GM21737 (cell line): Measurements from ENCODE around the gene ACVRL1.

Source experiments
- ATAC-seq: cut with Tn5 transposase; IDR thresholded peaks from one replicate; pipeline ENCODE4 v1.9.1; 2021; ENCODE audit warnings: mild to moderate bottlenecking, moderate library complexity; ENCODE audit not compliant: unreplicated experiment

Gene ACVRL1

GRCh38 chr12:51907083-51907855 lies at the start of gene ACVRL1:
Gene ACVRL1 (plus strand): TSS chr12:51907504. CDS start chr12:51912475, 4,971 bp downstream.
- ATAC-seq, result no peak

GRCh38 chr12:51860986-51861385 lies 46.3 kb upstream of the ACVRL1 start:
- no peak for ATAC-seq

GRCh38 chr12:51862947-51863346 lies 44.4 kb upstream of the ACVRL1 start:
- ATAC-seq, result no peak

GRCh38 chr12:51863363-51863932 lies 43.9 kb upstream of the ACVRL1 start:
- ATAC-seq, result no peak

GRCh38 chr12:51863933-51864832 lies 43.1 kb upstream of the ACVRL1 start:
- ATAC-seq, result no peak

GRCh38 chr12:51864833-51865670 lies 42.3 kb upstream of the ACVRL1 start:
- ATAC-seq, result no peak

GRCh38 chr12:51865757-51866270 lies 41.5 kb upstream of the ACVRL1 start:
- ATAC-seq, result no peak

GRCh38 chr12:51866324-51866723 lies 41.0 kb upstream of the ACVRL1 start:
- no peak for ATAC-seq

GRCh38 chr12:51866762-51867161 lies 40.5 kb upstream of the ACVRL1 start:
- ATAC-seq, result no peak

- no peak for ATAC-seq
These were observed 39.9 kb upstream of the ACVRL1 start for GRCh38 chr12:51867371-51867770.

GRCh38 chr12:51867796-51868428 lies 39.4 kb upstream of the ACVRL1 start:
- ATAC-seq, result no peak

GRCh38 chr12:51868821-51869495 lies 38.3 kb upstream of the ACVRL1 start:
- ATAC-seq, result no peak

GRCh38 chr12:51869496-51869865 lies 37.8 kb upstream of the ACVRL1 start:
- ATAC-seq, result no peak

- ATAC-seq, result no peak
These were observed 37.4 kb upstream of the ACVRL1 start for GRCh38 chr12:51869931-51870330.

GRCh38 chr12:51870504-51870903 lies 36.8 kb upstream of the ACVRL1 start:
- ATAC-seq, result no peak

GRCh38 chr12:51871126-51871525 lies 36.2 kb upstream of the ACVRL1 start:
- ATAC-seq, result no peak

- no peak for ATAC-seq
These were observed 35.2 kb upstream of the ACVRL1 start for GRCh38 chr12:51871918-51872688.

- ATAC-seq, result no peak
These were observed 34.7 kb upstream of the ACVRL1 start for GRCh38 chr12:51872689-51872981.
